ENCODE results near the gene OSBPL6.

GRCh38 chr2:178237488-178238153 lies 43.3 kb downstream of the OSBPL6 start:
- TF ChIP-seq CTCF (IDR thresholded peaks at IDR 0.05; ENCODE audit: low read depth, low read length, poor library complexity, severe bottlenecking) (no peak), EZH2phosphoT487 (IDR thresholded peaks at IDR 0.05; ENCODE audit: borderline replicate concordance, low read length) (no peak)
